Glutamatergic neuron (in vitro differentiated cells): Measurements from ENCODE around the gene DSPP. TPM values are rescaled to one million over a fixed set of nuclear protein-coding genes. Genes with fewer than 3 reads are reported as not detected.

Source experiments
- DNase-seq: peaks from one replicate; pipeline ENCODE4 v3.0.0; 2022
- H3K27ac Mint-ChIP-seq: one replicate; pipeline ENCODE4 v1.8.0; 2020; ENCODE audit warnings: mild to moderate bottlenecking, mixed read lengths, inconsistent platforms; ENCODE audit not compliant: unreplicated experiment
- H3K27me3 Mint-ChIP-seq: one replicate; pipeline ENCODE4 v1.8.0; 2020; ENCODE audit warnings: mild to moderate bottlenecking, moderate library complexity, mixed read lengths, inconsistent platforms; ENCODE audit not compliant: unreplicated experiment
- H3K36me3 Mint-ChIP-seq: one replicate; pipeline ENCODE4 v1.8.0; 2020; ENCODE audit warnings: mild to moderate bottlenecking, mixed read lengths, inconsistent platforms; ENCODE audit not compliant: unreplicated experiment
- H3K4me1 Mint-ChIP-seq: one replicate; pipeline ENCODE4 v1.8.0; 2020; ENCODE audit warnings: mild to moderate bottlenecking, low read depth, mixed read lengths, inconsistent platforms; ENCODE audit not compliant: unreplicated experiment
- H3K4me3 Mint-ChIP-seq: one replicate; pipeline ENCODE4 v1.8.0; 2020; ENCODE audit warnings: mild to moderate bottlenecking, mixed read lengths, inconsistent platforms; ENCODE audit not compliant: unreplicated experiment
- H3K9me3 Mint-ChIP-seq: one replicate; pipeline ENCODE4 v1.8.0; 2020; ENCODE audit warnings: mild to moderate bottlenecking, moderate library complexity, mixed read lengths, inconsistent platforms; ENCODE audit not compliant: unreplicated experiment
- CTCF ChIP-seq: fragments of 200-600 bp; sonication (generic); IDR thresholded peaks from one replicate; pipeline ENCODE4 v1.5.0; 2021; ENCODE audit not compliant: partially characterized antibody, unreplicated experiment
- total RNA-seq: library from RNA; stranded (reverse); fragmentation: NEBNext Ultra II Directional; extraction: Animal tissue kit (Norgen Biotek cat#: 25700); gene quantifications from one replicate; pipeline ENCODE4 v1.2.1, GENCODE V29; 2021; ENCODE audit not compliant: unreplicated experiment

Gene DSPP
- total RNA-seq, 1 donor from 2014 or later = not detected

GRCh38 chr4:87654487-87655044, 46.2 kb downstream of the DSPP start:
- Mint-ChIP-seq H3K4me3 (no peak overlapping the region), H3K36me3 (no peaks in the 10 kb centered on the region), H3K9me3 (no peaks in the 10 kb centered on the region), H3K27ac (no peak overlapping the region), H3K4me1 (no peaks in the 10 kb centered on the region), H3K27me3 (no peaks in the 10 kb centered on the region)
- DNase-seq = no peak
- TF ChIP-seq CTCF = no peak

- DNase-seq = no peak
- peaks cover 2% of the 10 kb centered on the region for H3K27me3 Mint-ChIP-seq
- no peak for TF ChIP-seq CTCF
- no peak overlapping the region for H3K27ac Mint-ChIP-seq
- H3K9me3 Mint-ChIP-seq = no peaks in the 10 kb centered on the region
- H3K4me3 Mint-ChIP-seq = no peak overlapping the region
- H3K4me1 Mint-ChIP-seq = no peaks in the 10 kb centered on the region
- H3K36me3 Mint-ChIP-seq = peaks cover 9% of the 10 kb centered on the region
These were observed 49.2 kb downstream of the DSPP start for GRCh38 chr4:87657525-87657924.

- Mint-ChIP-seq H3K27ac (no peak overlapping the region), H3K4me1 (no peaks in the 10 kb centered on the region), H3K4me3 (no peak overlapping the region), H3K36me3 (peaks cover 9% of the 10 kb centered on the region), H3K9me3 (no peaks in the 10 kb centered on the region), H3K27me3 (peaks cover 2% of the 10 kb centered on the region)
- TF ChIP-seq CTCF = no peak
- DNase-seq = no peak
These were observed 51.1 kb downstream of the DSPP start for GRCh38 chr4:87659247-87659931.

GRCh38 chr4:87662871-87663270, 54.5 kb downstream of the DSPP start:
- Mint-ChIP-seq H3K27ac (no peak overlapping the region), H3K27me3 (peaks cover 2% of the 10 kb centered on the region), H3K4me3 (no peak overlapping the region), H3K36me3 (peaks cover 9% of the 10 kb centered on the region), H3K9me3 (no peaks in the 10 kb centered on the region), H3K4me1 (no peaks in the 10 kb centered on the region)
- TF ChIP-seq CTCF = no peak
- DNase-seq = no peak

Other genes starting within 250 kb of the DSPP start
- 16.2 TPM for gene HSD17B11, start 217.3 kb upstream of the DSPP start, total RNA-seq
- 11.9 TPM for gene NUDT9, start 186.0 kb upstream of the DSPP start, total RNA-seq
- not detected for gene SPARCL1, start 79.2 kb upstream of the DSPP start, total RNA-seq
- 3.0 TPM for gene DMP1, start 41.8 kb downstream of the DSPP start, total RNA-seq
- gene IBSP, start 191.0 kb downstream of the DSPP start, total RNA-seq = not detected
- gene MEPE, start 224.4 kb downstream of the DSPP start, total RNA-seq = not detected